Stomach smooth muscle (tissue), 2 donors: Measurements from ENCODE around the gene INPP5A.

Experiments used
- H3K27ac ChIP-seq: one replicate; pipeline ENCODE4 v1.7.0; 2013; ENCODE audit warnings: mild to moderate bottlenecking, low read length, inconsistent platforms
- H3K27me3 ChIP-seq, 2 donors: one replicate each; pipeline ENCODE4 v1.7.0; 2013; ENCODE audit warnings: low read length in 2 of 2; ENCODE audit not compliant: insufficient read depth in 2 of 2, control insufficient read depth in 1 of 2
- H3K36me3 ChIP-seq, 2 donors: one replicate each; pipeline ENCODE4 v1.7.0; 2013; ENCODE audit warnings: low read length in 2 of 2; ENCODE audit not compliant: control insufficient read depth in 2 of 2, insufficient read depth in 2 of 2
- H3K4me1 ChIP-seq: one replicate; pipeline ENCODE4 v1.7.0; 2013; ENCODE audit warnings: low read length; ENCODE audit not compliant: control insufficient read depth, insufficient read depth
- H3K4me3 ChIP-seq, 2 donors: one replicate each; pipeline ENCODE4 v1.7.0; 2013; ENCODE audit warnings: low read length in 2 of 2
- H3K9ac ChIP-seq, 2 donors: one replicate each; pipeline ENCODE4 v1.7.0; 2013; ENCODE audit warnings: low read length in 2 of 2, mild to moderate bottlenecking in 1 of 2
- H3K9me3 ChIP-seq, 2 donors: one replicate each; pipeline ENCODE4 v1.7.0; 2013; ENCODE audit warnings: low read length in 2 of 2; ENCODE audit not compliant: control insufficient read depth in 2 of 2
- donor health status: healthy.
- donor health status: Pancreatic carcinoma.

Gene INPP5A

DNA sequence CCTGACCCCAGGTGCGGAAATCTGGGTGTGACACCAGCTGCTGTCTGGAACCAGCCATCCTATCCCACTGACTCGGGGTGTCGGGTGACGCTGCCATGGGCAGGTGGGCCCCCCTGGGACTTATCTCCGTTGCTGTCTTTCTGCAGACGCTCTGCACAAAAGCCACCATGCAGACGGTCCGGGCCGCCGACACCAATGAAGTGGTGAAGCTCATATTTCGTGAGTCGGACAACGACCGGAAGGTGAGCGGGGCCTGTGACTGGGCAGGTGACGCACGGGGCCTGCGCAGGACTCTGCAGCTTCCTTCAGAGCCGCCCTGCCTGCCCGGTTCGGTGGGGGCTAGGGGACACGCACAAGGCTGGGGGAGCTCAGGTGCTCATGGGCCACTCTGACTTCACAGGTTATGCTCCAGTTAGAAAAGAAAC is 211.8 kb downstream of the INPP5A start:
- Histone ChIP-seq H3K9ac (no peak overlapping the region), H3K27me3 (no peaks in the 10 kb centered on the region), H3K9me3 (no peaks in the 10 kb centered on the region), H3K4me3 (no peak overlapping the region), H3K27ac (no peak overlapping the region), H3K4me1 (peaks cover 4% of the 10 kb centered on the region), H3K36me3 (peaks cover 16 to 24% of the 10 kb centered on the region in 2 donors)

DNA sequence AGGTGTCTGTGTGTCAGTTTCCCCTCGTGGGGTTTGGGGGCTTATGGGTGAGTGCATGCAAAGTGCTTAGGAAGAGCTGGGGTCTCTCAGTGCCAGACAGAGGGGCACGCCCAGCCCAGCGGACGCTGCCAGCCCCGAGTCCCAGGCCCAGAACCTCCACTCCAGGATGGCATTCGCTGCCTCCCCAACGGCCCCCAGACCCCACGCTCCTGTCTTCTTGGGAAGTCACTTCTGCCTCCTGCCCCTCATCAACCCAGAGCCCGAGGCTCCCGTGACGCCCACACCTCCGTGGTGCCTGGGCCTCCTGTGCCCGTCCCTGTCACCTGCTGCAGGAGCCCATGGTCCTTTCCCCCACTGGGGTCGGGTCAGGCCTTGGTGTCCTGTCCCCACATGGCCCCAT is 213.3 kb downstream of the INPP5A start:
- Histone ChIP-seq H3K27ac (no peak overlapping the region), H3K36me3 (peaks cover 25 to 35% of the 10 kb centered on the region in 2 donors), H3K9me3 (no peaks in the 10 kb centered on the region), H3K4me1 (peaks cover 4% of the 10 kb centered on the region), H3K27me3 (no peaks in the 10 kb centered on the region), H3K4me3 (no peak overlapping the region), H3K9ac (no peak overlapping the region)

DNA sequence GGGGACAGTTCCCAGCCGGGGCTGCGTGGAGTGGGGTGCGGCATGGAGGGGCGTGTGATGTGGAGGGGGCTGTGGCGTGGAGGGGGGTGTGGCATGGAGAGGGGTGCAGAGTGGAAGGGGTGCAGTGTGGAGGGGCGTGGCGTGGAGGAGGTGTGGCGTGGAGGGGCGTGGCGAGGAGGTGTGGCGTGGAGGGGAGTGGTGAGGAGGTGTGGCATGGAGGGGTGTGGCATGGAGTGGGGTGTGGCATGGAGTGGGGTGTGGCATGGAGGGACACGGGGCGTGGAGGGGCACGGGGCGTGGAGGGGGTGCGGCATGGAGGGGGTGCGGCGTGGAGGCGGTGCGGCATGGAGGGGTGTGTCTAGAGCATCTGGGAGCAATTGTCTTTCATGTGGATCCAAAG is 214.8 kb downstream of the INPP5A start:
- Histone ChIP-seq H3K9me3 (no peaks in the 10 kb centered on the region), H3K27ac (no peak overlapping the region), H3K4me3 (no peak overlapping the region), H3K27me3 (no peaks in the 10 kb centered on the region), H3K9ac (no peak overlapping the region), H3K36me3 (peaks cover 33 to 45% of the 10 kb centered on the region in 2 donors), H3K4me1 (peaks cover under 1% of the 10 kb centered on the region)

DNA sequence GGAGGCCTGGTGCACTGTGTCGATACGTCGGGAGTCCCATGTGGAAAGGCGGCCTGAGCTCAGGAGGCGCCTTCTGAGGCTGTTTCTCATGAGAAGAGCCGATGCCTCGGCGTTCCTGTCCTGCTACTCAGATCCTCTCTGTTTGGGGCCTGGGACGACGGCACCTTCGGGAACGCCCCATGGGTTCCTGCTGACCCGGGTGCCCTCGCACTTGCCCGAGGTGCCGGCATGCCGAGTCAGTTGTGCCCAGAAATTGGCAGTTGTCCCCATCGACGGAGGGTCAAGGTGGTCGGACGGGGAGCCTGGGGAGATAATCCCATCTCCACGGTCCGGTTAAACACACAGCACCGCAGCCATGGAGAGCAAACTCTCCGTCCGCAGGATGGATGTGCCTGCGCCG is 215.4 kb downstream of the INPP5A start:
- H3K9ac ChIP-seq: no peak overlapping the region
- H3K4me1 ChIP-seq: no peaks in the 10 kb centered on the region
- no peaks in the 10 kb centered on the region for H3K27me3 ChIP-seq
- no peak overlapping the region for H3K27ac ChIP-seq
- H3K9me3 ChIP-seq: no peaks in the 10 kb centered on the region
- H3K36me3 ChIP-seq: peaks cover 34 to 47% of the 10 kb centered on the region in 2 donors
- no peak overlapping the region for H3K4me3 ChIP-seq

DNA sequence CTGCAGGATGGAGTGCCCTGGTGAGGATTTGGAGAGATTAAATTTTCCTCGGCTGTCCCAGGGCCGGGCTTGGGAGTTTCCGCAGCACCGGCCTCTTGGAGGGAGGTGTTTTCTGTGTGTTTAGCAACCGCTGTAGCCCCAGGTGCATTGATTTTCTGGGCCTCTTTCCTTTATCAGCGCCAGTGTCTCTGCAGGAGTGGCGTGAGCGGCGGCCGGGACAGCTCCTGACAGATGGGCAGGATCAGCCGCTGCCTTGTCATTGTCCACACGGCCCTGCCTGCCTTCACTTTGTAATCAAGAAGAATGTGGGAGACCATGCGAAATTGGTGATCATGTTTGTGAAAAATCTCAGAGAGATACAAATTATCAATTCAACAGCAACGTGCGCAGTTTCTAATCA is 216.0 kb downstream of the INPP5A start:
- Histone ChIP-seq H3K9ac (no peak overlapping the region), H3K4me3 (no peak overlapping the region), H3K27me3 (no peaks in the 10 kb centered on the region), H3K36me3 (peaks cover 34 to 47% of the 10 kb centered on the region in 2 donors), H3K27ac (no peak overlapping the region), H3K9me3 (no peaks in the 10 kb centered on the region), H3K4me1 (no peaks in the 10 kb centered on the region)

DNA sequence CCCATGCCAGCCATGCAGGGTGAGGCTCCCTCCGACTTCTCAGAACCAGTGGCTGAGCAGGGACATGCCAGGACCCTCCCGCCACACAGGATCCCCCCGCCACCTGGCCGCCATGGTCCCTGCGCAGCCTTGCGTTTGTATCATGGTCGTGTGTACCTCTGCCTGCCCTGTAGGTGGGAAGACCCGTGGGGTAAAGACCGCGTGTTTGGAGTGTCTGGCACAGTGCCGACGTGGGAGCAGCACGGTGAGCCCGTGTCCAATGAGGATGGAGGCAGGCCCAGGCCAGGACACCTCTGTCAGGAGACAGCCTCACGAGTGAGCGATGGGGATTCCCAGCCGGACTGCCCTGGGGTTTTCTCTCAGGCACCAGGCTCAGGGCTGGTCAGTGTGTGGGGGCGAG is 216.5 kb downstream of the INPP5A start:
- Histone ChIP-seq H3K9me3 (no peaks in the 10 kb centered on the region), H3K27ac (no peak overlapping the region), H3K27me3 (no peaks in the 10 kb centered on the region), H3K9ac (no peak overlapping the region), H3K36me3 (peaks cover 36 to 52% of the 10 kb centered on the region in 2 donors), H3K4me1 (no peaks in the 10 kb centered on the region), H3K4me3 (no peak overlapping the region)

DNA sequence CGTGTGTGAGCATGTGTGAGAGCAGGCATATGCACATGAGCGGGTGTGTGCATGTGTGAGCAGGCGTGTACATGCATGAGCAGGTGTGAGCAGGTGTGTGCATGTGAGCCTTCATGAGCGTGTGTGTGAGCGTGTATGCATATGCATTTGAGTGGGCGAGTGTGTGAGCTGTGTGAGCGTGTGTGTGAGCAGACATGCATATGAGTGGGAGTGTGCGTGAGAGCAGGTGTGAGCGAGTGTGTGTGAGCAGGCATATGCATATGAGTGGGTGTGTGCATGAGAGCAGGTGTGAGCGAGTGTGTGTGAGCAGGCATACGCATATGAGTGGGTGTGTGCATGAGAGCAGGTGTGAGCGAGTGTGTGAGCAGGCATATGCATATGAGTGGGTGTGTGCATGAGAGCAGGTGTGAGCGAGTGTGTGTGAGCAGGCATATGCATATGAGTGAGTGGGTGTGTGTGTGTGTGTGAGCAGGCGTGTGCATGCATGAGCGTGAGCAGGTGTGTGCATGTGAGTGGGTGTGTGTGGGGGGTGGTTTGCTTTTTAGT is 217.7 kb downstream of the INPP5A start:
- H3K9ac ChIP-seq: no peak overlapping the region
- peaks cover 29 to 54% of the 10 kb centered on the region in 2 donors for H3K36me3 ChIP-seq
- H3K9me3 ChIP-seq: no peaks in the 10 kb centered on the region
- H3K4me1 ChIP-seq: no peaks in the 10 kb centered on the region
- H3K27ac ChIP-seq: no peak overlapping the region
- H3K27me3 ChIP-seq: no peaks in the 10 kb centered on the region
- no peak overlapping the region for H3K4me3 ChIP-seq

DNA sequence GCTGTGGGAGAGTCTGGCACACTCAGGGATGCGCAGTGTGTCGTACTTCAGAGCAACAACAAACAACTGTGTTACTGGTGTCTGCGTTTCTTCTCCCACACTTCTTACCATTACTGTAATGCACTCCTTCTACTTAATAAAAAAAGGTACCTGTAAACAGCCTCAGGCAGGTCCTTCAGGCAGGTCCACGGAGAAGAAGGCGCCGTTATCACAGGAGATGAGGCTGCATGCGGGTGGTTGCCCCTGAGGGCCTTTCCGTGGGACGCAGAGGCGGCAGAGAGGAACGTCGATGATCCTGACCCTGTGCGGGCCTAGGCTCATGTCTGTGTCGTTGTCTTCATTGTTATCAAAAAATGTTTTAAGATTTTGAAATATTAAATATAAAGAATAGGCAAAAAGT is 219.0 kb downstream of the INPP5A start:
- Histone ChIP-seq H3K27ac (no peak overlapping the region), H3K9ac (no peak overlapping the region), H3K9me3 (no peaks in the 10 kb centered on the region), H3K36me3 (peaks cover 31 to 54% of the 10 kb centered on the region in 2 donors), H3K4me1 (no peaks in the 10 kb centered on the region), H3K27me3 (no peaks in the 10 kb centered on the region), H3K4me3 (no peak overlapping the region)

DNA sequence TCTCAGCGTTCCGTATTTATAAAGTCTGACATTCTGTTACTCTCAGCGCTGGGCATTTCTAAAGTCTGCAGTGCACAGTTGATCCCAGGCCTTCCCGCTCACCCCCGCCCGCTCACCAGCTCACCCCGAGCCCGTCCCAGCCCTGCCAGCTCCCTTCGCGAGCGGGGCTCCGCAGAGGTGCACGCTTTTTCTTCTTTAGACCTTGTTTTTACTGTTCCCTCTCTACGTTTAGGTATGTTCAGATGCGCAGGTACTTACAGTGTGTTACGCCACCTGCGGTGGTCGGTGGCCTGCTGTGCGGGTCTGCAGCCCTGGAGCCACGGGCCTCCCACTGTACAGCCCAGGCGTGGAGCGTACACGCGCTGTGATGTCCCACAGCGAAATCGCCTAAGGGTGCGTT is 219.6 kb downstream of the INPP5A start:
- H3K27ac ChIP-seq: no peak overlapping the region
- H3K36me3 ChIP-seq: peaks cover 31 to 55% of the 10 kb centered on the region in 2 donors
- H3K9me3 ChIP-seq: no peaks in the 10 kb centered on the region
- H3K4me1 ChIP-seq: no peaks in the 10 kb centered on the region
- no peak overlapping the region for H3K4me3 ChIP-seq
- H3K27me3 ChIP-seq: no peaks in the 10 kb centered on the region
- H3K9ac ChIP-seq: no peak overlapping the region

DNA sequence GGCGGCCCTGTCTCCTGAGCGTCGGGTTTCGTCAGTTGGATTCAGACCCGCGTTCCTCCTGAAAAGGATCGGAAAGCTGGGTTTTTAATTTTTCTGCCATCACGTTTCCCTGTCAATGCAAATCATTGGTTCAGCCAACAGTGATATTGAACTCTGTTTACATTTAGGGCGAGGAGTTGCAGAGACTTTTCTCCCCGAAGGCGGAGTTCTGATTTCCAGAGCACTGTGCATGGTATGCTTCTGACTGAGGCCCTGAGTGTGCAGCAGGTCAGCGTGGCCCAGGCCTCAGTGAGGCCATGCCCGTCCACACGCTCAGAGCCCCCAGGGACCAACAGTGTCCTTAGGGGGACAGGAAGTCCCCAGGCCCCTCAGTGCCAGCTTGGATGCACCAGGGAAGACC is 221.3 kb downstream of the INPP5A start:
- H3K36me3 ChIP-seq: peaks cover 34 to 60% of the 10 kb centered on the region in 2 donors
- H3K4me3 ChIP-seq: no peak overlapping the region
- H3K4me1 ChIP-seq: no peaks in the 10 kb centered on the region
- H3K27ac ChIP-seq: no peak overlapping the region
- H3K27me3 ChIP-seq: no peaks in the 10 kb centered on the region
- no peak overlapping the region for H3K9ac ChIP-seq
- H3K9me3 ChIP-seq: no peaks in the 10 kb centered on the region

DNA sequence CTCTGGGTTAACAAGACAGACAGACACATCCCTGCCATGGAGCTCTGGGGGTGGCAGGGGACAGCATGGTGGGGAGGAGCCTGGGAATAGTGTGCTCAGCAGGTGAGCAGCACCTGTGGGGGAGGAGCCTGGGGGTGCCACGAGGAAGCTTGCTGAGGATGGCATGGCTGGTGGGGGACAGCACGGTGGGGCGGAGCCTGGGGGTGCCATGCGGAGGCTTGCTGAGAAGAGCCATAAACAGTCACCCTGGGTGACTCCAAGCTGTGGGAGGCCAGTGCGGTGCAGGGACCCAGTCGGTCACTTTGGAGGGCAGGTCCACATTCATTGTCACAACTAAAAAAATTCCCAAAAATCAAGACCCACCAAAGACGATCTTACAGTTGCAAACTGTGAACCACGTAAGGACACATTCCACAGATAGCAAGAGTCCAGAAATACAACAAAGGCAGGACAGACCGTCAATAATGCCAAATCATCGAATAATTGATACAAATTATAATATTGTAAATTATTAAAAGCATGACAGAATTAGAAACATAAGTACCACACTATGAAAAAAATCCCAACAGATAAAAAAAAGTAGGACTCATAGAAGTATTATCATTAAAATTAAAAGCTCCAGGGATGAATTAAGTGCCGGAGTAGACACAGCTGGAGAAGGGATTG is 223.9 kb downstream of the INPP5A start:
- no peak overlapping the region for H3K9ac ChIP-seq
- peaks cover 24 to 55% of the 10 kb centered on the region in 2 donors for H3K36me3 ChIP-seq
- H3K9me3 ChIP-seq: no peaks in the 10 kb centered on the region
- H3K27ac ChIP-seq: no peak overlapping the region
- no peaks in the 10 kb centered on the region for H3K4me1 ChIP-seq
- no peaks in the 10 kb centered on the region for H3K27me3 ChIP-seq
- H3K4me3 ChIP-seq: no peak overlapping the region
